Measurements from ENCODE around the gene KLHDC4. TPM values are rescaled to one million over a fixed set of nuclear protein-coding genes. Genes with fewer than 3 reads are reported as not detected.

Gene KLHDC4
- polyA plus RNA-seq, 10 donors, result 18.3 to 29.1 (median 23.6) TPM

DNA sequence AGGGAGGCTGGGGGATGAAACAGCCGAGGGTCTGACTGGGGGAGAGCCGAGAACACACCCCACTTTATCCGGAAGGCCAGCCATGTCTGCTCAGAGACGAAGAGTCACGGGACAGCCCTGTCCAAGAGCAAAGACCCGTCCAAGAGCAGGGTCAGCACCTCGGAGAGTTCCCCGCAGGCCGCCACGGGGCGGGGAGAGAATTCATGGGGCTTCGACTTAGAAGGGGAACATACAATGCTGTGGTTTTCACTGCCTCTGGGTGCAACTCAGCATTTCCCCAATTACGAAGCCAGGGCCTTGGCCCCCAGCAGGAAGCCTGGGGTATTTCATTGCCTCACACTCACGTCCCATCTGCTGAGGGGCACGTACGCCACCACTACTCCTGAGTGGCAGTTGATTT is 104.2 kb downstream of the KLHDC4 start:
- peak; percentile 26 to 80 (median 67) for DNase-seq

DNA sequence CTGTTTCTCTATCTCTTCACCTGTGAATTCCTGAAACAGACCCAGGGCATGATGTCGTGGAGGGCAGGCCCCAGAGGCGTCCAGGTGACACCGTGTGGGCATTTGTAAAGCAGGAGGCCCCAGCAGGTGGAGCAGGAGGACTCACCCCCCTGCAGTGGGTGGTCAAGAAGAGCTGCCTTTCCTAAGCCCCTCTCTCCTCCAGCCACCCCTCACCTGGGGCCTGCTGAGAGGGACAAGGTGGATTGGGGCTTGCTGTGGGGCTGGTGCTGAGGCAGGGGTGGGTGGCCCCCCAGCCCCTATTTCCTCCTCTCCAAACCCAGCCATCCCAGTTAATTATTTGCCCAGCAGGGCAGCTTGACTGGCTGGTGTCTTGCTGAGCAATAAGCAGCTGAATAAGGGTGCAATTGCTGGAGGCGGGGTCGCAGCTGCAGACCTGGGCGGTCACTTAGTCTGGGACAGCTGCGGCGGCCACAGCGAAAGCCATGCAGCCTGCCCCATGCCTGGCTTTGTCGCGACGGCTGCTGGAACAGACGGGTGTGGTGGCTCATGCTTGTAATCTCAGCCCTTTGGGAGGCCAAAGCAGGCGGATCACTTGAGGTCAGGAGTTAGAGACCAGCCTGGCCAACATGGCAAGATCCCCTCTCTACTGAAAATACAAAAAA is 107.1 kb downstream of the KLHDC4 start:
- DNase-seq, result no peak

Other genes starting within 250 kb of the KLHDC4 start
- 1 to 10 TPM in 1 of 10 donors, under 1 TPM in 9; 0.23 to 1.2 (median 0.38) TPM for gene JPH3, start 163.5 kb downstream of the KLHDC4 start, polyA plus RNA-seq (ENCODE audit: insufficient read length in 10 of 10)
- 10 to 100 TPM in 3 of 10 donors, 1 to 10 TPM in 7; 7.6 to 11.2 (median 9.2) TPM for gene SLC7A5, start 103.5 kb upstream of the KLHDC4 start, polyA plus RNA-seq (ENCODE audit: insufficient read length in 10 of 10)
- gene CA5A, start 170.5 kb upstream of the KLHDC4 start, polyA plus RNA-seq (ENCODE audit: insufficient read length in 10 of 10), result under 1 TPM; 0.03 to 0.17 (median 0.08) TPM
- 10 to 100 TPM; 10.4 to 15.2 (median 13.2) TPM for gene BANP, start 185.4 kb upstream of the KLHDC4 start, polyA plus RNA-seq (ENCODE audit: insufficient read length in 10 of 10)

All from muscle of back (tissue), 11 donors.